GM19372 (cell line): ENCODE results near the gene TTC39A.
"Not testable (repeated sequence)": the region's sequence is repeated elsewhere in the genome, so short reads cannot be mapped to it uniquely, and the experiment has no call there.

Source experiments
- ATAC-seq: cut with Tn5 transposase; IDR thresholded peaks from one replicate; pipeline ENCODE4 v1.9.1; 2021; ENCODE audit warnings: mild to moderate bottlenecking, low read depth, moderate library complexity; ENCODE audit not compliant: unreplicated experiment

Gene TTC39A

DNA sequence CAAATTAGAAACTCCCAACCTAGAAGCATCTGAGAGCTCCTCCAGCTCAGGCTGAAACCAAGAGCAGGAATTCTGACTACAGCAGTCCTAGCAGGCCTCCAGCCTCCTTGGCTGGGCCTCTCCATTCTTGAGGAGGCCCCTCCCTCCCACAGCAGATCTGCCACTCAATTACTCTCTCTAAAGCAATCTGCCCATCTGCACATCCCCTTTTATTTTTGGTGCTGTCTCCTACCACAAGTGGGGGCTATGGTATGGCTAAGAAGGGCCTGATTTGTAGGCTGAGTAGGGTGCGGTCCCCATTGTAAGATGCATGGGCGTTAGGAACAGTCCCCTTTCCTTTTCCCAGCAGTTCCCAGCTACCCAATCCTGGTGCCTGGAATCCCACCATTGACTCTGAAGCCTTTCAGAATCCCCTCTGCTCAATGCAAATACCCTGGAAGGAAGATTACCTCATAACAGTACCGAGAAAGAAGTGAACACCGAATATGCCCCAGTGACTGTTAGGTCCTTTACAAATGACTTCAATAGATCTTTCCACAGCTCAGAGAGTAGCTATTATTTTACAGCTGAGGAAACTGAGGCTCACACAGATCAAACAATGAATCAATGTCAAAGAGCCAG, 11.6 kb upstream of the TTC39A start:
- no peak for ATAC-seq

- ATAC-seq = no peak
Observed at GRCh38 chr1:51340380-51340779, 10.0 kb upstream of the TTC39A start.

DNA sequence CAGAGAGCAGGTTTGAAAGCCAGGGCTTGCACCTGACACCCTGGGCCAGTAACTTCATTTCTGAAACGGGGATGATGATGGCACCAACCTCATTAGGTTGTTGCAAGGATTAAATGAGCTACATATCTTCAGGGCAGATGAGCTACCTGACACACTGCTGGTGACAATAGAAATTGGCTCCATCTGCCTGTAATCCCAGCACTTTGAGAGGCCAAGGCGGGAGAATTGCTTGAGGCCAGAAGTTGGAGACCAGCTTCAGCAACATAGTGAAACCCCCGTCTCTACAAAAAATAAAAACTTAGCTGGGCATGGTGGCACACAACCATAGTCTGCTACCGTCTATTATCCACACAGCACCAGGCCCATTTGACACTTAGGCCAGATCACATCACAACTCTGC, 6.3 kb upstream of the TTC39A start:
- ATAC-seq = no peak

GRCh38 chr1:51336004-51336403, 5.6 kb upstream of the TTC39A start:
- no peak for ATAC-seq

GRCh38 chr1:51331206-51332100, 1.1 kb upstream of the TTC39A start:
- ATAC-seq = no peak

- ATAC-seq = no peak
Observed at GRCh38 chr1:51329443-51330325, 678 bp downstream of the TTC39A start.

- ATAC-seq = no peak
Observed at GRCh38 chr1:51328926-51329325, 1.4 kb downstream of the TTC39A start.

- no peak for ATAC-seq
Observed at GRCh38 chr1:51328279-51328678, 2.1 kb downstream of the TTC39A start.

DNA sequence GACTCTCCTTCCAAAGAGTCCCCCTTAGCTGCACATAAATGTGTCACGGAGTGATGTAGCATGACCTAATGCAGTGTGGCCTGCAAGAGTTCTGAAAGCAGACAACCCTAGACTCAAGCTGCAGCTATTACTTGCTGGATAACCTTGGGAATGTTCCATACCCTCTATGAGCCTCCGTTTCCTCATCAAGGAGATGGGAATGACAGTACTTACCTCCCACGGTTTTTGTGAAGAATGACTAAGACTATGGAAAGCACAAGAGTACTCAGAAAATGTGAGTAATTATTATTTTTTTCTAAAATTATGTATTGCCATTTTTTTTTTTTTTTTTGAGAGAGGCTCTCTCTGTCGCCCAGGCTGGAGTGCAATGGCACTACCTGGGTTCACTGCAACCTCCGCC, 3.0 kb downstream of the TTC39A start:
- ATAC-seq = no peak

DNA sequence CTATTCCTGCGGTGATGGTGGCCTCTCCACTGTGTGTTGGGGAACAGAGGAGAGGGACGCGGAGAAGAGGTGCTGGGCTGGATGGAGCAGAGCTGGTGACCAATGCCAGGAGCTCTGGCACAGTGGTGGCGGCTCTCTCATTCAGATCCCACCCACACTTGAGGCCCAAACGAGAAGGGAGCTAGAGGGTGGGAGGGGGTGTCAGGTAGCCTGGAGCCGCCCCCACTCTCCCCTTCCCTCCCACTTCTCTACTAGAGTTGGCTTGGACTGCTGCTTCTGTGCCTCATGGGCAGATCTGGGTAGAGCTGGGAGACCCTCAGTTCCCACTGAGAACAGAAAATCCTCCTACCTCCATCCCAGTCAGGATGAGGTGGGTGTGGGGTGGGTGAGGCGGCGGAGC, 3.5 kb downstream of the TTC39A start:
- ATAC-seq = no peak

- no peak for ATAC-seq
Observed at GRCh38 chr1:51325878-51326755, 4.2 kb downstream of the TTC39A start.

DNA sequence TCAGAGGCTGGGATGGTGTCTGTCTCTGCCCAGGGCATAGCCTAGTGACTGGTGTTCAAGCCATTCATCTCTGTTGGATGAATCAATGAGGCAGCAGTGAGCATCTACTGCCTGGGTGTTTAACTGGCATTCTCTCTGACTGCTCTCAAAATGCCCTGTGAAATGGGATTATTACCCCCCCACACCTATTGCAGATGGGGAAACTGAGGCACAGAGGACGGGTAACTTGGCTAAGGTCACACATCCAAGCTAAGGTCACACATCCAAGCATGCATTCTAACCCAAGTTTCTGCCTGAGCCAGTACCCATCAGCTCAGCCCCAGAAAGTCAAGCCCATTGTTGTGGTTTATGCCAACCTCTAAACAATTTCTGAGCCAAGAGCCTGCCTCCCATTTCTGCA, 5.0 kb downstream of the TTC39A start:
- ATAC-seq = no peak

- ATAC-seq = not testable (repeated sequence)
Observed at GRCh38 chr1:51325011-51325385, 5.4 kb downstream of the TTC39A start.

- no peak for ATAC-seq
Observed at GRCh38 chr1:51324251-51325010, 5.9 kb downstream of the TTC39A start.

GRCh38 chr1:51323778-51324177, 6.6 kb downstream of the TTC39A start:
- ATAC-seq = no peak

DNA sequence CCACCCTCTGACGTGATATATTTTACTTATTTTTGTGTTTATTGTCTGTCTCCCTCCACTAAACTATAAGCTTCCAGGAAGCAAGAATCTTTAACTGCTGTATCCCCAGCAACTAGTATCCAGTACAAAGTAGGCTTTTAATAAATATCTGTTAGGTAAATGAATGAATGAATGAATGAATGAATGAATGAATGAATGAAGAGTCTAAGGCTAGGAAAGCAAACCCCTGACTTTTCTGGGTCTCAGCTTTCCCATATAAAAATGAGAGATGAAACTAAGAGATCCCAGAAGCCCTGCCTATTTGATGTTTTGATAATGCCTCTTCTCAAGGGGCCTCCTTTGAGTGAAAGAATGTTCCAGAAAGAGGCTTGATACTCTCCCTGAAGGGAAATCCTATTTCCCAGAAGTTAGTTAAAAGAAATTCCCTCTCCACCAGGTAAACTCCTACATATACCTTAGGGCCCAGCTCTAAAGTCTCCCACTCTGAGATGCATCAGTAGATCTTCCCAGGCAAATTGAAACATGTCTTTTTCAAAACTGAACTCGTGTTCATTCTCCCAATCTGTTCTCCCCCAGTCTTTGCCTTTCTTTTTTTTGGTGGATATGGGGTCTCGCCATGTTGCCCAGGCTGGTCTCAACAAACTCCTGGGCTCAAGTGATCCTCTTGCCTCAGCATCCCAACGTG, 7.8 kb downstream of the TTC39A start:
- no peak for ATAC-seq

DNA sequence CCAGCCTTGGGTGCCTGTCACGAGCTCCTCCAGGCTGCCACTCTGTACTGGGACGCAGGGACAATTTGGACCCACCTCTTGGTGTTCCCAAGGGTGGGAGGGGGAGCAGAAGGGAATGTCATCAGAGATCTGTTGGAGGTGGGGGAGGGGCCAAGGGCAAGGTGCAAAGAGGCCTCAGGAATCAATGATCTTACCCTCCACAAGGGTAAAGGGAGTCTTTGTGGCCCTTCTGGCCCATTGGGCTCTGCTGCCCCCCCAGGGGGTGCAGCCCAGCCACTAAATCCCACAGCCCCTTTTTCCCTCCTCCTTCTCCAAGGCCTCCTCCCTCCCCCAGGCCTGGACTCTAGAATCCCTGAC, 8.5 kb downstream of the TTC39A start:
- ATAC-seq = no peak

DNA sequence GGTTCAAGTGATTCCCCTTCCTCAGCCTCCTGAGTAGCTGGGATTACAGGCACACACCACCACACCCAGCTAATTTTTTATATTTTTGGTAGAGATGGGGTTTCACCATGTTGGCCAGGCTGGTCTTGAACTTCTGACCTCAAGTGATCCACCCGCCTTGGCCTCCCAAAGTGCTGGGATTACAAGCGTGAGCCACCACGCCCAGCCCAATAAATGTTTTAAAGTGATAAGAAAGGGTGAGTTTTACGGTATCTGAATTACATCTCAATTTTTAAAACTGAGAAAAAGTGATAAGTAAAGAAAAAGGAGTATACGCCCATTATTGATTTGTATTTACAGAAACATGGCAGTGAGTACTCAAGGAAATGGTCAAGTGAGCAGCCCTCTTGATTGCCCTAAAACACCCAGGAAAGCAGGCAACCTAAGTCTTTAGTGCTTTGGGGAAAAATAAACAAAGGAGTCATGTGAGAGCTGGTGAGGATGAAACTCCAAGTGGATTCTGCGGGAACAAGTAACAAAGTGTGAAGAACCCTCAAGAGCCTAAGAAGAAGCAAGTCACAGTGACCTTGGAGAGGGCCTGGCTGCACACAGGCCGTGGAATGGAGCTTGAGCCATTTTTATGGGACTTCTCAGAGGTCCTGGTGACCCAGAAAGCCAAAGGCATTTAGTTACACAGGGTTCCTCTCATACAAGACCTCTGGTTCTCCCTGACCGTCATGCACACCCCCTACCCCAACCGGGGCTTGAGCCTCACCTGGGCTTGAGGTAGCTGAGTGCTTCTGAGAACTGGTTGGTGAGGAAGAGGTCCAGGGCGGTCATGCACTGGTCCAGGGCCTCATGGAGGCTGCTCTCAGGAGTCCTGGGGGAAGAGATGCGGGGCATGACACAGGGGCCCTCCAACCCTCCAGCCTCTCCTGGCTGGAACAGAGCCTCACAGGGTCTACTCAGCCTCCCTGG, 9.1 kb downstream of the TTC39A start:
- ATAC-seq = no peak
